GM21825 (cell line): ENCODE measurements around the gene SLC22A3.

ENCODE experiments used
- ATAC-seq: cut with Tn5 transposase; IDR thresholded peaks from one replicate; pipeline ENCODE4 v1.9.1; 2021; ENCODE audit warnings: mild to moderate bottlenecking, moderate library complexity; ENCODE audit not compliant: unreplicated experiment

Gene SLC22A3

GRCh38 chr6:160333841-160334240, 14.3 kb upstream of the SLC22A3 start:
- ATAC-seq = no peak

DNA sequence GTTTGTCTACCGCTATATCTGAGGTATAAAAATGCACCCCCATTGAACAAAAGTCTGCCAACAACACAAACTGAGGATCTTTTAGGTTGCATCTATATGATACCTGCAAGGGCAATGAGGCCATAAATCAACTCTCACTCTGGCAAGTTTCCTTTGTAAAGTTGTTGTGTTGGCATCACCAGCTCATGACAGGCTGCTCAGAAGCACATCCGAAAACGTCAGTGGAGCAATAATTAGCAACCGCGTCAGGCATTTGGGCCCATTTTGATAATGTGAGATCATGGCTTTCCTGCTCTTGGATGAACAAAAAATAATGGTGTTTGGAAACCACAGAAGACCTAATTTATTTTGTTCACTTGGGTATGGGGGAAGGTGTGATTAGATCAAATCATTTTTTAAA, 12.0 kb upstream of the SLC22A3 start:
- no peak for ATAC-seq

GRCh38 chr6:160337301-160337700, 10.9 kb upstream of the SLC22A3 start:
- ATAC-seq = no peak

DNA sequence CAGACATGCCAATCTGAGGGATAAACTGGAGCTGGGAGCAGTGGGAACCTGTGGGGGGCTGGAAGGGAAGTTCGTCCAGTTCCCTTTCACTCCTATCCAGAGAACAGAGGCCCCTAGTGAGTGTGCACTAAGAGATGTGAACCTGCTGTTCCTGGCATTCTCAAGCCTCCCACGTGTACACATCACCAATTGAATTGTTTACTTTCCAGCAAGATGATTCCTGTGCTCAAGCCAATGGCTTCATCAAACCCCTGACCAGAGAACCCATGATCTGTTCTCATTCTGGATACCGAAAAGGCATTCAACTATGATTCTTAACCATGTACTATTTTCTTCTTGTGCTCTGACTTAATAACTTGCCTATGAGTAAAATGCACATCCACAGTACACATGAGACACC, 10.2 kb upstream of the SLC22A3 start:
- no peak for ATAC-seq

DNA sequence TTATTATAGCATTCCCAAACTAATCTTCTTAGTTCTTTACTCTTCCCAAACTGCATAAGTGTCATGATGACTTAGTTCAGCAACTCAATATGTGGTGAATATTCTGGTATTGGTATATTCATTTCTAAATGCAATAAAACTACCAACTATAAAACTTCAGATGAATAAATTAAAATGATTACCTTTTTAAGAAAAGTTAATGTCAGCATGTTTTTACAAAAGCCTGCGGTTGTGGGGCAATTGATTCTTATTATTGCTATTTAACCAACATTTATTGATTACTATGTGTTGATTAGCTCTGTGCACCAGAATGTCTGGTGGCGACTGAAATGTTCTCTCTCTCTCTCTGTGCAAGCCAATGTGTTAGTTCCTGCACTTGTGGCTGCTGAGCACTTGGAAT, 5.0 kb upstream of the SLC22A3 start:
- ATAC-seq = no peak

- ATAC-seq = no peak
These were observed 3.9 kb upstream of the SLC22A3 start for GRCh38 chr6:160344271-160344670.

GRCh38 chr6:160347259-160348222, 637 bp upstream of the SLC22A3 start:
- ATAC-seq = no peak

- ATAC-seq = no peak
These were observed 853 bp downstream of the SLC22A3 start for GRCh38 chr6:160349020-160349441.

DNA sequence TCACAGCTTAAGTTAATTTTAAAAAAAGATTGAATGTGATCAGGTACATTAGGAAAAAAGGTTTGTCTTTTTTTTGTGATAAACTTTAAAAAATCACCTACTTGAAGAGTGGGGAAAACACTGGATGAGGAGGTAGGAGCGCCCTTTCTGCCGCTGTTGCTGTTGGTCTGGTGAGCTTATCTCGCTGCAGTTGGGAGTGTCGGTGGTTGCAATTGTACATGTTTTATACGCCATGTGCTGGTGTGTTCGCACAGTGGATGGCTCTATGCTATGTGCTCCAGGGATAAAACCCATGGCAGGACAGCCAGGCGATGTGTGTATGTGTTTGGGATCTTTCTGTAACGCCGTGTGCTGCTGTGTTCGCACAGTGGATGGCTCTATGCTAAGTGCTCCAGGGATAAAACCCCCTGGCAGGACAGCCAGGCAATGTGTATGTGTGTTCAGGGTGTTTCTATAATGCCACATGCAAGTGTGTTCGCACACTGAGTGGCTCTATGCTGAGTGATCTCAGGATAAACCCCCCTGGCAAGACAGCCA, 1.7 kb downstream of the SLC22A3 start:
- ATAC-seq = no peak

GRCh38 chr6:160353950-160354496, 5.8 kb downstream of the SLC22A3 start:
- no peak for ATAC-seq

GRCh38 chr6:160355001-160355400, 6.8 kb downstream of the SLC22A3 start:
- ATAC-seq = no peak

- no peak for ATAC-seq
These were observed 8.0 kb downstream of the SLC22A3 start for GRCh38 chr6:160356074-160356744.

DNA sequence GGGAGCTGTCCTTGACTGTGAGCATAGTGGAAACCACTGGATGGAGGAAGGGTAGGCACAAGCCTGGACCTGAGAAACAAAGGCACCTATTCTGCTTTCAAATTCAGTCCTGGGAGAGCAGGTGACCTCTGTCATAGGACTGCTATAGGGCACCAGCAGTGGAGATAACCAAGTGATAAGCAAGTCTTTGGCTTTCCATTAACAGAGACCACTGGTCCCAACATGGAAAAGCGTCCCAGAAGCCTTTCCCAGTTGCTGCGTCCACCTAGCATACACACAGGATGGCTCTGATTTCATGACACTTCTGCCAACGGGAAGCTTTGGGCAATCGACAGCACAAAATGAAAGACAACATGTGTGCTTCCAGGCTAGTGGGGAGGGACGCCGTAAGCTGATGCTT, 8.9 kb downstream of the SLC22A3 start:
- no peak for ATAC-seq

- ATAC-seq = no peak
These were observed 10.3 kb downstream of the SLC22A3 start for GRCh38 chr6:160358225-160359119.

DNA sequence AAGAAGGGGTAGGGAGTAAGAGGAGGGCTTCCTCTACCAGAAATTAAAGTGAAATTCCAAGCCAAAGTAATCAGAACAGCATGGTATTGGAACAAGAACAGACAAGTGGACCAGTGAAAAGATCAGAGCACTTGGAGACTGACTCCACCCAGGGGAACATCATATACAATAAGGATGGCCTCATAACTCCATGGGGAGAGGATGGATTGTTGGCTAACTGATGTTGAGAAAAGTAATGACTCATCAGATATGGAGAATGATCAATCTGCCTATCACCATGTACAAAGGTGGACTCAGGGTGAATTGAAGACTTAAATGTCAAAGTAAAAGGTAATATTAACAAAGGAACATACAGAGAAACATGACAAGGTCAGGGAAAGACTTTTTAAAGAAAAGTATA, 12.8 kb downstream of the SLC22A3 start:
- ATAC-seq = no peak

DNA sequence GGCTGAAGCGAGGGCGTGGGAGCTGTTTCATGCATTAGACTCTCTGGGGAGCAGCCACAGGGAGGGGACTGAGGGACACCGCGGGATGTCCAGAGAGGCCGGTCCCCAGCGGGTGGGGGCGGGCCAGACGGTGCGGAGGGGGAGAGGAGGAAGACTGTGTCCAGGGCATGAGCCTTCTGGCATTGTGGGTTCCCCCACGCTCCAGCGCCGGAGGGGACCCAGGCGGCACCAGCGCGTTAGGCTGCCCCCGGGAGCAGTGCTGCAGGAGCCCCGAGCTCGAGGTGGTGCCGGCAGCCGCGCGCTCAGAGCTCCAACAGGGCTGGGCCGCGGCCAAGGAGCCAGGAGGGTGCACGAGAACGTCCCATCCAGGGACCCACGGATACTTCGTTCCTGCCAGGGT, 14.4 kb downstream of the SLC22A3 start:
- no peak for ATAC-seq

DNA sequence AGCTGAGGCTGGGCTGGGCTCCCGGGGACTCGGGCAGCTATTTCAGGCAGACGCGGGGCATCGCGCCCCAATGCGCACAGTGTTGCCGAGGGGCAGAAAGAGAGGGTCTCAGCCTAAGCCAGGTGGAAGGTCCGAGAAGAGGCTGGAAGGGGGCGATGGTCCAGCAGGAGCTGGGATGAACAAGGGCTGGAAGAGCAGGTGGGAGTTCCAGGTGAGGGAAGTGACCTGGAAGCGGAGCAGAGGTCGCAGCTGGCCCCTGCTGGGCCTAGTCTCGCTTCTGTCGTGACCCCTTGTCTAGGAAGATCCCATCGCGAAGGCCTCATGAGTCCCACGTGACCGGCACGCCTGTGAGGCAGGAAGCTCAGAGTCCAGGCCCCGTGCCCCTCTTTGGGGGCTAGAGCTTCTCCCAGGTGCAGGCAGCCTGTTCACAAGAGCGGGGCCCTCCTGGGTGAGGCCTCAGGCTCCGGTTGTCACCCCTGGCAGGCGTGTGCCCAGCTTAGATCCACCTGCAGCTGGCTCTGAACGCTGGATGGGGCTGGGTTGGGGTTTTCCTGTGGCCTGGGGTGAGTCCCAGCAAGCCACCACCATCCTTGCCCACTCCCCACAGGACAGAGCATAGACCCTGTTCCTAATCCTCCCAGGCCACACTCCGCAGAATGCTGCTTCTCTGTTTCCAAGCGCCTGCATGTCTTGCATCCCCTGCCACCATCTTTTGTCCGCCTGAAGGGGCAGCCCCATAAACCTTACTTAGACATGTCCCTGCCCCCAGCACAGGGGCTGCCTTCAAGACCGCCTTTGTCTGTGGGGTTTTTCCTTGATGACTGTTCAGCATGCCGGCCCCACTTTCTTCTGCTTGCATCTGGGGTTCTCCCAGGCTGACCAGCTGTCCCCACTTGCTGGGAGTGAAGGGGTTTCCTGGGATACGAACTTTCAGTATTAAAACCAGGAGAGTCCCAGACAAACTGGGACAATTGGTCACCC, 15.1 kb downstream of the SLC22A3 start:
- ATAC-seq = no peak

DNA sequence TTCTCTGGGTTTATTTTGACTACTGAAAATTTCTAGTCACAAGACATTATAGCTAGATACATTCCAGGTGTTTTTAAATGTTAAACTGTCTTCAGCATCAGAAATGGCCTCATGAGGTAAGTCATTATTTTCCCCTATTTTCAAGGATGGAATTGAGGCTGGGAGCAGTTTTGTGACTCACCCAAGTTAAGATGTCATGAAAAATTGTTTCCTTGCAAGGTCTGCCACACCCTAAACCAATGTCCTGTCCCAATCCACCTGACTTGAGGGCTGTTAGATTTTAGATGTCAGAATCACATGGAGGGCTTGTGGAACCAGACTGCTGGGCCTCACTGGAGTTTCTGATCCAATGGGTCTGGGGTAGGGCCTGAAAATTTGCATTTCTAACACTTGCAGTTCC, 16.9 kb downstream of the SLC22A3 start:
- no peak for ATAC-seq

DNA sequence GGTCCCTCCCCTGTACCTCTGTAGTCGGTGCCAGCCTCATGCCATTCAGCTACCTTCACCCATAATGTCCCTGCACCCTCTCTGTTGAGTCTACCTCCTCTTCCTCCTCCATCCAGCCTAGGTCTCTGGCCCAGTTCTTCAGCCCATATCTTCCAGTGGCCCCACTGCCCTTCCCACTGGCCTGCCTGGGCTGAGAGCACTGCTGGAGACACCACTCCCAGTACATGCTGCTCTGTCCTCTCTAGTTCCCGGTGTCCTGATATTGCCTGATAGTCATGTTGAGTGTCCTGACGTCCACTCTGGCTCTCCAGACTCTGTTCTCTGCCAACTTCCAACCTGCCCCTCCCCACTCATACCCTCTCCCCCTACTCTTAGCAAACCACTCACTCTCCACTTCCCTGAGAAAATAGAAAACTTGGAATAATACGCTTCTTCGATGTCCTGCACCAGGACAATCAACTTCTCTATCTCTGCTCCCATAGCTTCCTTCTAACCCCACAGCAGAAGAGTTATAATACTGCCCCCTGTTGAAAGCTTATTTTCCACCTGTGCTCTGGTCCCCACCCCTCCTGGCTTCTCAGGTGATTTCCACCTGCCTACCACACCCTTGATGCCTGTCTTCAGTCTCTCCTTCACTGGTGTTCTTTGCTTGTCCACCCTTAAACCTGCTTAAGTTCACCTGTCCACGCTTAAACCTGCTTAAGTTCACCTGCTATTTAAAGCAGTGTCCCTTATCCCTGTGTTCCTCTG, 19.8 kb downstream of the SLC22A3 start:
- ATAC-seq = no peak
